ENCODE results near the gene MAGI2.

MAGI2 gene

DNA sequence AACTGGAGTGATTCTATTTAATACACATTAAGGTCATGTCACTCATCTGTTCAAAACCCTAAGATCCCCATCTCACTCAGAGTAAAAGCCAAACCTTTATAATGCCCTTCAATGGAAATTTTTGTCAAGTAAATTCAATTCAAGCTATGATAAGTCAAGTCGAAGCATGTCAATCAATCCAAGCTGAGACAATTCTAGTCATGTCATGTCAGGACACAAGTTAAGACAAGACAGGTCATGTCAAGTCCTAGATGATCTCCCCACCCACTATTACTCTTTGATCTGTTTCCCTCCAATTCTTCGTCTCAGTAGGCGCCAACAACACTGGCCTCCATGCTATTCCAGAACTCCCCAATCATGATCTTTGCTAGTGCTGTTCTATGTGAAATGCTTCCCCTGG is 141.4 kb downstream of the MAGI2 start:
- Histone ChIP-seq H2AFZ (ENCODE audit: low read length) (no peak overlapping the region), H3K23ac (ENCODE audit: low read depth, low read length, poor library complexity) (no peak overlapping the region), H2BK12ac (ENCODE audit: low read length) (no peak overlapping the region), H2BK120ac (ENCODE audit: low read depth, low read length) (no peak overlapping the region), H4K91ac (ENCODE audit: low read depth, low read length, poor library complexity) (no peak overlapping the region), H3K18ac (ENCODE audit: low read length) (no peak overlapping the region), H2AK5ac (ENCODE audit: low read depth, low read length) (no peak overlapping the region), H3K4me2 (ENCODE audit: insufficient read depth, low read length, poor library complexity, severe bottlenecking) (no peak overlapping the region), H3K4me1 (ENCODE audit: control insufficient read depth in 2 of 2, insufficient read depth in 1 of 2, low read depth in 1 of 2, low read length in 2 of 2) (no peaks in the 10 kb centered on the region), H2BK5ac (ENCODE audit: low read length) (no peak overlapping the region), H3K14ac (ENCODE audit: low read length) (no peak overlapping the region), H3K4me3 (ENCODE audit: low read length in 2 of 2) (no peak overlapping the region), H3K9ac (ENCODE audit: low read depth, low read length, poor library complexity) (no peak overlapping the region), H3K9me3 (replicated peaks in 1 of 2; ENCODE audit: control insufficient read depth in 2 of 2, insufficient read depth in 1 of 2, low read depth in 1 of 2, low read length in 2 of 2) (no peaks in the 10 kb centered on the region), H4K8ac (ENCODE audit: low read depth, low read length) (no peak overlapping the region), H3K4ac (ENCODE audit: low read length) (no peak overlapping the region), H3K27me3 (ENCODE audit: control insufficient read depth in 3 of 3, insufficient read depth in 3 of 3, low read depth in 1 of 3, low read length in 3 of 3) (no peaks in the 10 kb centered on the region), H3K79me1 (ENCODE audit: low read depth, low read length) (no peaks in the 10 kb centered on the region), H3K36me3 (replicated peaks in 1 of 2; ENCODE audit: control insufficient read depth in 2 of 2, insufficient read depth in 2 of 2, low read length in 2 of 2) (no peaks in the 10 kb centered on the region), H2BK15ac (ENCODE audit: low read length) (no peak overlapping the region), H3K27ac (replicated peaks; ENCODE audit: low read length) (no peak overlapping the region)
- no CpG with 5 or more reads among the region's 3 CpGs for WGBS, 2 donors (ENCODE audit: extremely low coverage in 2 of 2, insufficient read length in 2 of 2, insufficient replicate concordance in 1 of 2)
- no peak for DNase-seq (ENCODE audit: low spot score)

DNA sequence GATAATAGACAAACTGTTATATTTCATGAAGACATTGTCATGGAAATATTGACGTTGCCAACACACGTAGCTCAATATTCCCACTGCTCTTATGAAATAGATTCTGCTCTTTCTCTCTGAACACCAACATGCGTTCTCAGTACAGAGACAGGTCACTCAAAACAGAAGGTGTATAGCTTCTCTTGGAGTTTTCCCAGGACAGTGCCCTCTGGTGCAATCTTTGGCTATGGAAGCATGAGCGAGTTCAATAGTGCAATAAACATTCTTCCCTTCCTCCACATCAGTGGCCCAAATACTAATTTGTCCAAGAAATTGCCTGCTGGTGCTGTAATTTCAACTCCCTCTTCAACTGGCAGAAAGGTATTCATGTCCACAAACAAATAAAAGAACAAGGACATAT is 145.3 kb downstream of the MAGI2 start:
- H3K79me1 ChIP-seq (ENCODE audit: low read depth, low read length) = no peaks in the 10 kb centered on the region
- no peak overlapping the region for H2AK5ac ChIP-seq (ENCODE audit: low read depth, low read length)
- H3K4me1 ChIP-seq (ENCODE audit: control insufficient read depth in 2 of 2, insufficient read depth in 1 of 2, low read depth in 1 of 2, low read length in 2 of 2) = no peaks in the 10 kb centered on the region
- H2BK12ac ChIP-seq (ENCODE audit: low read length) = no peak overlapping the region
- DNase-seq (ENCODE audit: low spot score) = no peak
- H3K14ac ChIP-seq (ENCODE audit: low read length) = no peak overlapping the region
- WGBS, 2 donors (ENCODE audit: extremely low coverage in 2 of 2, insufficient read length in 2 of 2, insufficient replicate concordance in 1 of 2) = no CpG with 5 or more reads among the region's 4 CpGs
- H3K18ac ChIP-seq (ENCODE audit: low read length) = no peak overlapping the region
- H4K8ac ChIP-seq (ENCODE audit: low read depth, low read length) = no peak overlapping the region
- no peak overlapping the region for H4K91ac ChIP-seq (ENCODE audit: low read depth, low read length, poor library complexity)
- H2BK5ac ChIP-seq (ENCODE audit: low read length) = no peak overlapping the region
- H3K4me2 ChIP-seq (ENCODE audit: insufficient read depth, low read length, poor library complexity, severe bottlenecking) = no peak overlapping the region
- no peak overlapping the region for H2BK15ac ChIP-seq (ENCODE audit: low read length)
- H2BK120ac ChIP-seq (ENCODE audit: low read depth, low read length) = no peak overlapping the region
- no peak overlapping the region for H3K27ac ChIP-seq (replicated peaks; ENCODE audit: low read length)
- no peak overlapping the region for H3K4me3 ChIP-seq (ENCODE audit: low read length in 2 of 2)
- H3K23ac ChIP-seq (ENCODE audit: low read depth, low read length, poor library complexity) = no peak overlapping the region
- H3K27me3 ChIP-seq (ENCODE audit: control insufficient read depth in 3 of 3, insufficient read depth in 3 of 3, low read depth in 1 of 3, low read length in 3 of 3) = no peaks in the 10 kb centered on the region
- H2AFZ ChIP-seq (ENCODE audit: low read length) = no peak overlapping the region
- H3K9ac ChIP-seq (ENCODE audit: low read depth, low read length, poor library complexity) = no peak overlapping the region
- H3K9me3 ChIP-seq (replicated peaks in 1 of 2; ENCODE audit: control insufficient read depth in 2 of 2, insufficient read depth in 1 of 2, low read depth in 1 of 2, low read length in 2 of 2) = no peaks in the 10 kb centered on the region
- no peaks in the 10 kb centered on the region for H3K36me3 ChIP-seq (replicated peaks in 1 of 2; ENCODE audit: control insufficient read depth in 2 of 2, insufficient read depth in 2 of 2, low read length in 2 of 2)
- H3K4ac ChIP-seq (ENCODE audit: low read length) = no peak overlapping the region

GRCh38 chr7:79307376-79307775 is 146.1 kb downstream of the MAGI2 start:
- no peak overlapping the region for H4K91ac ChIP-seq (ENCODE audit: low read depth, low read length, poor library complexity)
- WGBS, 2 donors (ENCODE audit: extremely low coverage in 2 of 2, insufficient read length in 2 of 2, insufficient replicate concordance in 1 of 2) = no CpG with 5 or more reads among the region's 3 CpGs
- no peak overlapping the region for H3K4me3 ChIP-seq (ENCODE audit: low read length in 2 of 2)

DNA sequence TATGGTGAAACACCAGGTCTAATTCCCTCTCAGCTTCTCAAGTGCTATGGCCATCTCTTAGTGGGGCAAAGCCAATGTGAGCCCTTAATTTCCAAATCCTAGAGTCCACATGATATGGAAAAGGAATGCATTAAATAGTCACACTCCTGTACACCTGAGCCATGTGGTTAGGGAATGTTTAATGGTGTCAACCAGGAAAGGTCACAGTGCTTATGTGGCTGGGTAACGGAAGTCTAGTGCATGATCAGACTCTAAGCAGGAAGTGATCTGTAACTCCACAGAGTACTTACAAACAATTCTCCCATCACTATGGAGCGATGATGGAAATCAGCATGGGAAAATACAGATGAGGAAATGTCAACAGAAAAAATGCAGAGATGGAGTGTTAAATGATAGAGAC is 148.8 kb downstream of the MAGI2 start:
- Histone ChIP-seq H3K18ac (ENCODE audit: low read length) (no peak overlapping the region), H3K27ac (replicated peaks; ENCODE audit: low read length) (no peak overlapping the region), H4K8ac (ENCODE audit: low read depth, low read length) (no peak overlapping the region), H2AFZ (ENCODE audit: low read length) (no peak overlapping the region), H3K4me3 (ENCODE audit: low read length in 2 of 2) (no peak overlapping the region), H3K14ac (ENCODE audit: low read length) (no peak overlapping the region), H2BK120ac (ENCODE audit: low read depth, low read length) (no peak overlapping the region), H3K23ac (ENCODE audit: low read depth, low read length, poor library complexity) (no peak overlapping the region), H3K27me3 (ENCODE audit: control insufficient read depth in 3 of 3, insufficient read depth in 3 of 3, low read depth in 1 of 3, low read length in 3 of 3) (no peaks in the 10 kb centered on the region), H4K91ac (ENCODE audit: low read depth, low read length, poor library complexity) (no peak overlapping the region), H3K4me1 (ENCODE audit: control insufficient read depth in 2 of 2, insufficient read depth in 1 of 2, low read depth in 1 of 2, low read length in 2 of 2) (no peaks in the 10 kb centered on the region), H3K9ac (ENCODE audit: low read depth, low read length, poor library complexity) (no peak overlapping the region), H3K4ac (ENCODE audit: low read length) (no peak overlapping the region), H2BK5ac (ENCODE audit: low read length) (no peak overlapping the region), H2BK15ac (ENCODE audit: low read length) (no peak overlapping the region), H3K4me2 (ENCODE audit: insufficient read depth, low read length, poor library complexity, severe bottlenecking) (no peak overlapping the region), H3K79me1 (ENCODE audit: low read depth, low read length) (no peaks in the 10 kb centered on the region), H3K36me3 (replicated peaks in 1 of 2; ENCODE audit: control insufficient read depth in 2 of 2, insufficient read depth in 2 of 2, low read length in 2 of 2) (no peaks in the 10 kb centered on the region), H2AK5ac (ENCODE audit: low read depth, low read length) (no peak overlapping the region), H3K9me3 (replicated peaks in 1 of 2; ENCODE audit: control insufficient read depth in 2 of 2, insufficient read depth in 1 of 2, low read depth in 1 of 2, low read length in 2 of 2) (no peaks in the 10 kb centered on the region), H2BK12ac (ENCODE audit: low read length) (no peak overlapping the region)
- no peak for DNase-seq (ENCODE audit: low spot score)
- WGBS, 2 donors (ENCODE audit: extremely low coverage in 2 of 2, insufficient read length in 2 of 2, insufficient replicate concordance in 1 of 2) = no CpG with 5 or more reads among the region's 2 CpGs

More at GRCh38 chr7:79307376-79307775, 146.1 kb downstream of the MAGI2 start:
- Histone ChIP-seq H3K36me3 (replicated peaks in 1 of 2; ENCODE audit: control insufficient read depth in 2 of 2, insufficient read depth in 2 of 2, low read length in 2 of 2) (no peaks in the 10 kb centered on the region), H3K18ac (ENCODE audit: low read length) (no peak overlapping the region), H3K4ac (ENCODE audit: low read length) (no peak overlapping the region), H3K27ac (replicated peaks; ENCODE audit: low read length) (no peak overlapping the region), H2AK5ac (ENCODE audit: low read depth, low read length) (no peak overlapping the region), H3K23ac (ENCODE audit: low read depth, low read length, poor library complexity) (no peak overlapping the region), H3K14ac (ENCODE audit: low read length) (no peak overlapping the region), H2BK120ac (ENCODE audit: low read depth, low read length) (no peak overlapping the region), H3K4me1 (ENCODE audit: control insufficient read depth in 2 of 2, insufficient read depth in 1 of 2, low read depth in 1 of 2, low read length in 2 of 2) (no peaks in the 10 kb centered on the region), H4K8ac (ENCODE audit: low read depth, low read length) (no peak overlapping the region), H3K79me1 (ENCODE audit: low read depth, low read length) (no peaks in the 10 kb centered on the region), H3K9me3 (replicated peaks in 1 of 2; ENCODE audit: control insufficient read depth in 2 of 2, insufficient read depth in 1 of 2, low read depth in 1 of 2, low read length in 2 of 2) (no peaks in the 10 kb centered on the region), H2AFZ (ENCODE audit: low read length) (no peak overlapping the region), H3K27me3 (ENCODE audit: control insufficient read depth in 3 of 3, insufficient read depth in 3 of 3, low read depth in 1 of 3, low read length in 3 of 3) (no peaks in the 10 kb centered on the region), H2BK5ac (ENCODE audit: low read length) (no peak overlapping the region), H3K9ac (ENCODE audit: low read depth, low read length, poor library complexity) (no peak overlapping the region), H2BK15ac (ENCODE audit: low read length) (no peak overlapping the region), H3K4me2 (ENCODE audit: insufficient read depth, low read length, poor library complexity, severe bottlenecking) (no peak overlapping the region), H2BK12ac (ENCODE audit: low read length) (no peak overlapping the region)
- DNase-seq (ENCODE audit: low spot score) = no peak

Measured in neuronal stem cell (in vitro differentiated cells).